Neuronal stem cell (in vitro differentiated cells): ENCODE results near the gene HOXA1.

ENCODE experiments used
- DNase-seq: peaks from one replicate; pipeline ENCODE4 v3.0.0-alpha.2; 2013; ENCODE audit warnings: low spot score
- H2AFZ ChIP-seq: one replicate; pipeline ENCODE4 v1.6.1; 2013; ENCODE audit warnings: mild to moderate bottlenecking, low read length, inconsistent platforms
- H2AK5ac ChIP-seq: 2 replicates; pipeline ENCODE4 v1.6.1; 2013; ENCODE audit warnings: low read depth, mild to moderate bottlenecking, inconsistent platforms, low read length, moderate library complexity, mixed read lengths
- H2BK120ac ChIP-seq: 2 replicates; pipeline ENCODE4 v1.6.1; 2013; ENCODE audit warnings: low read depth, mild to moderate bottlenecking, inconsistent platforms, low read length, moderate library complexity, mixed read lengths
- H2BK12ac ChIP-seq: one replicate; pipeline ENCODE4 v1.6.1; 2013; ENCODE audit warnings: low read length, inconsistent platforms
- H2BK15ac ChIP-seq: 2 replicates; pipeline ENCODE4 v1.6.1; 2013; ENCODE audit warnings: mild to moderate bottlenecking, low read length, inconsistent platforms, mixed read lengths
- H2BK5ac ChIP-seq: one replicate; pipeline ENCODE4 v1.6.1; 2013; ENCODE audit warnings: inconsistent platforms, mild to moderate bottlenecking, low read length, moderate library complexity
- H3K14ac ChIP-seq: one replicate; pipeline ENCODE4 v1.6.1; 2013; ENCODE audit warnings: low read length, inconsistent platforms
- H3K18ac ChIP-seq: 2 replicates; pipeline ENCODE4 v1.6.1; 2013; ENCODE audit warnings: low read length, inconsistent platforms
- H3K23ac ChIP-seq: 2 replicates; pipeline ENCODE4 v1.6.1; 2013; ENCODE audit warnings: low read depth, mild to moderate bottlenecking, mixed read lengths, low read length, inconsistent platforms; ENCODE audit not compliant: poor library complexity
- H3K27ac ChIP-seq: replicated peaks from 3 replicates; pipeline ENCODE4 v1.5.1; 2013; ENCODE audit warnings: low read length, inconsistent platforms
- H3K27me3 ChIP-seq, 3 experiments: 2 replicates each; pipeline ENCODE4 v1.6.1; 2013; ENCODE audit warnings: low read length in 3 of 3, mild to moderate bottlenecking in 2 of 3, inconsistent platforms in 1 of 3, low read depth in 1 of 3, mixed read lengths in 1 of 3, moderate library complexity in 1 of 3; ENCODE audit not compliant: control insufficient read depth in 3 of 3, insufficient read depth in 3 of 3
- H3K36me3 ChIP-seq, 2 donors: replicated peaks in 1 of 2; 2 replicates each; pipeline ENCODE4 v1.6.1; 2013; ENCODE audit warnings: low read length in 2 of 2; ENCODE audit not compliant: control insufficient read depth in 2 of 2, insufficient read depth in 2 of 2
- H3K4ac ChIP-seq: 2 replicates; pipeline ENCODE4 v1.6.1; 2013; ENCODE audit warnings: inconsistent platforms, mild to moderate bottlenecking, low read length, moderate library complexity
- H3K4me1 ChIP-seq, 2 donors: 1 replicate in 1 of 2; 2 replicates in 1 of 2; pipeline ENCODE4 v1.6.1; 2013; ENCODE audit warnings: low read length in 2 of 2, low read depth in 1 of 2; ENCODE audit not compliant: control insufficient read depth in 2 of 2, insufficient read depth in 1 of 2
- H3K4me2 ChIP-seq: one replicate; pipeline ENCODE4 v1.6.1; 2013; ENCODE audit warnings: mild to moderate bottlenecking, low read length, inconsistent platforms; ENCODE audit not compliant: insufficient read depth, poor library complexity, severe bottlenecking
- H3K4me3 ChIP-seq, 2 donors: 2 replicates each; pipeline ENCODE4 v1.5.1; 2013; ENCODE audit warnings: low read length in 2 of 2, mild to moderate bottlenecking in 2 of 2, inconsistent platforms in 1 of 2, moderate library complexity in 1 of 2
- H3K79me1 ChIP-seq: one replicate; pipeline ENCODE4 v1.6.1; 2013; ENCODE audit warnings: low read depth, mild to moderate bottlenecking, inconsistent platforms, low read length, moderate library complexity
- H3K9ac ChIP-seq: one replicate; pipeline ENCODE4 v1.6.1; 2013; ENCODE audit warnings: mild to moderate bottlenecking, low read depth, low read length, inconsistent platforms; ENCODE audit not compliant: poor library complexity
- H3K9me3 ChIP-seq, 2 donors: replicated peaks in 1 of 2; 2 replicates each; pipeline versions ENCODE3 to v1.6.1; 2013; ENCODE audit warnings: low read length in 2 of 2, mild to moderate bottlenecking in 2 of 2, inconsistent platforms in 1 of 2, low read depth in 1 of 2, mixed read lengths in 1 of 2, moderate library complexity in 1 of 2; ENCODE audit not compliant: control insufficient read depth in 2 of 2, insufficient read depth in 1 of 2
- H4K8ac ChIP-seq: one replicate; pipeline ENCODE4 v1.6.1; 2013; ENCODE audit warnings: low read depth, mild to moderate bottlenecking, inconsistent platforms, low read length, moderate library complexity
- H4K91ac ChIP-seq: one replicate; pipeline ENCODE4 v1.6.1; 2013; ENCODE audit warnings: low read length, low read depth, mild to moderate bottlenecking, inconsistent platforms; ENCODE audit not compliant: poor library complexity
- WGBS, 2 donors: extraction: QIAGEN DNeasy Blood & Tissue Kit; methylation state at CpG; one replicate each; pipeline ENCODE4 v1.1.7; 2013; ENCODE audit warnings: missing lambda C conversion rate in 2 of 2, mixed read lengths in 1 of 2; ENCODE audit not compliant: insufficient read length in 2 of 2, insufficient replicate concordance in 1 of 2; ENCODE audit errors: extremely low coverage in 2 of 2; 5-methylcytosine and 5-hydroxymethylcytosine counted together

HOXA1 gene

GRCh38 chr7:27098578-27099451 is 3.0 kb upstream of the HOXA1 start:
- DNase-seq: peak; percentile 42
- Histone ChIP-seq H3K9me3 (peaks cover 2 to 3% of the 10 kb centered on the region in 2 donors), H3K36me3 (no peaks in the 10 kb centered on the region), H2AK5ac (no peak overlapping the region), H3K4me1 (peaks cover 0 to 1% of the 10 kb centered on the region in 2 donors), H4K8ac (no peak overlapping the region), H3K23ac (no peak overlapping the region), H2BK120ac (no peak overlapping the region), H3K9ac (no peak overlapping the region), H2AFZ (peak overlapping the region; percentile 22), H3K14ac (no peak overlapping the region), H2BK12ac (no peak overlapping the region), H2BK5ac (no peak overlapping the region), H3K79me1 (no peaks in the 10 kb centered on the region), H3K27ac (no peak overlapping the region), H3K4me3 (no peak overlapping the region), H3K27me3 (peaks cover 63 to 100% (median 93%) of the 10 kb centered on the region in 3 experiments), H3K4me2 (no peak overlapping the region), H2BK15ac (no peak overlapping the region), H4K91ac (no peak overlapping the region), H3K4ac (no peak overlapping the region), H3K18ac (no peak overlapping the region)
- no CpG with 5 or more reads among the region's 38 CpGs for WGBS, 2 donors

DNA sequence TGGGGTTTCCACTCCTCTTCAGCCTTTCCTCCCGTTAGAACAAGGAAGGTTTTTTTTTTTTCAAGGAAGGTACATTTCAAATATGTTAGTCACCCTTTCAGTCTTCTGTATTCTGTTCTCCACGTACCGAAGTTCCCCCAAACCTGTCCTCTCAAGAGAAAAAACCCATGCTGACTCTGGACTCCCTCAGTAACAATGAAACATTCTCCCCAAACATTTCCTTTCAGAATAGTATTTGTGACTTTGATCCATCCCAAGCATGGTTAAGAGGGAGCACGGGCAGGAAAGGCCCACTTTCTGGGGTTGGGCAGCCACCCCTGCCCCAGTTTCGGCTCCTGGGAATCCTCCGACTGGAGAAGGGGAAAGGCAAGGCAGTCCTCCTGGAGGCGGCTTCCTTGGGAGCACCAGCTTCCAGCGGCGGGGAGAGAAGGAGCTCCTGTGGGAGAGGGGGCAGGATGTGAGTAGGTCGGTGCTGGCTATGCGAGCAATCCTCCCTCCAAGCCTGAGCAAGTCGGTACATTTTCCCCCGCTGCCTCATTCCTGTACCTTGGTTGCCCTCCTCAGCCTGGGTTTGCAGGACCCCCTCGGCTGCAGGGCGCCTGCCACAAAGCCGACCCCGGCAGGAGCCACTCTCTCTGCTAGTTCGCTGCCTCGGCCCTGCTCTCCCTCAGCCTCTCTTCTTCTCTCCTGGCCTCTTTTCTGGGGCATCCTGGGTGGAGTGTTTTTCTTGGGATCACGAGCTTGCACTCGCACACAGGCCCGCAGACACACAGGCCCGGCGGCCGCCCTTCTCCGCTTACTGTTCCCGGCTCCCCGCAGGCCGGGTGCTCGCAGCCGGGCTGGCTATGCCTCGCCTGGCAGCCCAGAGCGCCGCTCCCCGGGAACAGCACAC is 2.1 kb upstream of the HOXA1 start:
- peaks cover 57 to 100% (median 93%) of the 10 kb centered on the region in 3 experiments for H3K27me3 ChIP-seq
- H3K36me3 ChIP-seq: no peaks in the 10 kb centered on the region
- H4K8ac ChIP-seq: no peak overlapping the region
- H2BK5ac ChIP-seq: no peak overlapping the region
- H3K27ac ChIP-seq: no peak overlapping the region
- H3K18ac ChIP-seq: no peak overlapping the region
- no peak overlapping the region for H3K4ac ChIP-seq
- H2BK12ac ChIP-seq: no peak overlapping the region
- H3K4me1 ChIP-seq: peaks cover 0 to 1% of the 10 kb centered on the region in 2 donors
- no peak overlapping the region for H2AK5ac ChIP-seq
- no peak overlapping the region for H3K9ac ChIP-seq
- no peak overlapping the region for H2BK15ac ChIP-seq
- peaks cover 2 to 3% of the 10 kb centered on the region in 2 donors for H3K9me3 ChIP-seq
- H4K91ac ChIP-seq: no peak overlapping the region
- H3K14ac ChIP-seq: no peak overlapping the region
- no peaks in the 10 kb centered on the region for H3K79me1 ChIP-seq
- H3K23ac ChIP-seq: no peak overlapping the region
- WGBS, 2 donors: no CpG with 5 or more reads among the region's 35 CpGs
- peak overlapping the region; percentile 22 for H2AFZ ChIP-seq
- no peak overlapping the region for H3K4me3 ChIP-seq
- no peak overlapping the region for H2BK120ac ChIP-seq
- DNase-seq: peak; percentile 32
- no peak overlapping the region for H3K4me2 ChIP-seq

DNA sequence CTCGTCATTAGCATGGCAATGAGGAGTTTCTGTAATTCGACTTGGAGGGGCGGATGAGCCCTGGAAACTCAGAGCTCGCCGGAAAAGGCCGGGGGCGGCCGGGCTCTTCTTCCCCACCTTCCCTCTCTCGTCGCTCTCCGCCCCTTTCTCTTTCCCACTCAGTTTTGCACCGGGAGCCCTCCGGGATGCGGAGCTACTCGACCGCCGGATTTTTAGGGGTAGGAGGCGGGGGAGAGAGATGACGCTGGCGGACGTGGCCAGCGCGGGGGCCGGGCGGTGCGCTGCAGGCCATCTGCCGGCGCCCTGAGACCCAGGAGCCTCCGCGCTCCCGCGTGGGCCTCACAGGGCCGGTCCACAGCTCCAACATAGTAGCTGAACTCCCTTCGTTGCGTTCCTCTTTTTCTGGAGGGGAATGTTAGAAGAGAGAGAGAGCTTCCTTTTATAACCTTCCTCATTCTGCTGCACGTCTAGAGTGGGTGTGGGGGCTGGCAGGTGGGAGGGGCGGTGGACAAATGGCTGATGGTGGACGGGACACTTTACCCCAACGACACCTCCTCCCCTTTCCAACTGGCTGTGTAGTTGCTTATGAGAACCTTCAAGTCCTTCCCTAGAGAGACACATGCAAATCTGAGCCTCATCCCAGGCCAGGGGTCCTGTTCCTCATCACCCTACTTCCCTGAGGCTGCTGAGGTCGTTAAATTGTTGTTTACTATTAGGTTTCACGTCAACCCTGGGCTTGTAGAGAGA is 1.1 kb upstream of the HOXA1 start:
- H4K91ac ChIP-seq: no peak overlapping the region
- H2BK5ac ChIP-seq: no peak overlapping the region
- no peak overlapping the region for H2BK12ac ChIP-seq
- peak overlapping the region; percentile 90 for H2AFZ ChIP-seq
- peaks cover 0 to 3% of the 10 kb centered on the region in 2 donors for H3K9me3 ChIP-seq
- peaks cover 0 to 1% of the 10 kb centered on the region in 2 donors for H3K4me1 ChIP-seq
- H3K4ac ChIP-seq: no peak overlapping the region
- WGBS, 2 donors: no CpG with 5 or more reads among the region's 41 CpGs
- no peak overlapping the region for H3K23ac ChIP-seq
- no peaks in the 10 kb centered on the region for H3K79me1 ChIP-seq
- peaks cover 53 to 100% (median 93%) of the 10 kb centered on the region in 3 experiments for H3K27me3 ChIP-seq
- no peak overlapping the region for H3K18ac ChIP-seq
- no peaks in the 10 kb centered on the region for H3K36me3 ChIP-seq
- no peak overlapping the region for H4K8ac ChIP-seq
- peak; percentile 8 for DNase-seq
- no peak overlapping the region for H3K14ac ChIP-seq
- H3K4me3 ChIP-seq: peak overlapping the region in 1 of 2 donors; percentile 30
- H2BK15ac ChIP-seq: no peak overlapping the region
- no peak overlapping the region for H3K9ac ChIP-seq
- H3K4me2 ChIP-seq: peak overlapping the region; percentile 82
- H2AK5ac ChIP-seq: no peak overlapping the region
- no peak overlapping the region for H3K27ac ChIP-seq
- H2BK120ac ChIP-seq: no peak overlapping the region
